ENCODE results near the gene AQR.

AQR gene

GRCh38 chr15:34855893-34856292, 113.6 kb downstream of the AQR start:
- Histone ChIP-seq H3K27me3 (ENCODE audit: insufficient read depth, poor library complexity, severe bottlenecking) (no peaks in the 10 kb centered on the region), H3K27ac (replicated peaks) (no peak overlapping the region), H3K4me3 (replicated peaks; ENCODE audit: insufficient read depth, low read length) (no peak overlapping the region)
- TF ChIP-seq, protein P1, sequence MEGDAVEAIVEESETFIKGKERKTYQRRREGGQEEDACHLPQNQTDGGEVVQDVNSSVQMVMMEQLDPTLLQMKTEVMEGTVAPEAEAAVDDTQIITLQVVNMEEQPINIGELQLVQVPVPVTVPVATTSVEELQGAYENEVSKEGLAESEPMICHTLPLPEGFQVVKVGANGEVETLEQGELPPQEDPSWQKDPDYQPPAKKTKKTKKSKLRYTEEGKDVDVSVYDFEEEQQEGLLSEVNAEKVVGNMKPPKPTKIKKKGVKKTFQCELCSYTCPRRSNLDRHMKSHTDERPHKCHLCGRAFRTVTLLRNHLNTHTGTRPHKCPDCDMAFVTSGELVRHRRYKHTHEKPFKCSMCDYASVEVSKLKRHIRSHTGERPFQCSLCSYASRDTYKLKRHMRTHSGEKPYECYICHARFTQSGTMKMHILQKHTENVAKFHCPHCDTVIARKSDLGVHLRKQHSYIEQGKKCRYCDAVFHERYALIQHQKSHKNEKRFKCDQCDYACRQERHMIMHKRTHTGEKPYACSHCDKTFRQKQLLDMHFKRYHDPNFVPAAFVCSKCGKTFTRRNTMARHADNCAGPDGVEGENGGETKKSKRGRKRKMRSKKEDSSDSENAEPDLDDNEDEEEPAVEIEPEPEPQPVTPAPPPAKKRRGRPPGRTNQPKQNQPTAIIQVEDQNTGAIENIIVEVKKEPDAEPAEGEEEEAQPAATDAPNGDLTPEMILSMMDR (IDR thresholded peaks at IDR 0.05; ENCODE audit: insufficient read depth, low read length): no peak
- TF ChIP-seq REST (IDR thresholded peaks at IDR 0.05; ENCODE audit: insufficient replicate concordance, low read depth): no peak
- TF ChIP-seq POLR2AphosphoS5 (IDR thresholded peaks at IDR 0.05; ENCODE audit: low read depth): no peak
- no peak for TF ChIP-seq SPI1 (IDR thresholded peaks at IDR 0.05; ENCODE audit: borderline replicate concordance, low read depth)
- no peak for TF ChIP-seq GABPA (IDR thresholded peaks at IDR 0.05; ENCODE audit: low read depth)
- DNase-seq (ENCODE audit: low read depth in 1 of 2, low spot score in 1 of 2): no peak

- no peak overlapping the region for H3K27ac ChIP-seq (replicated peaks)
- TF ChIP-seq POLR2AphosphoS5 (IDR thresholded peaks at IDR 0.05; ENCODE audit: low read depth) (no peak), SPI1 (IDR thresholded peaks at IDR 0.05; ENCODE audit: borderline replicate concordance, low read depth) (no peak), GABPA (IDR thresholded peaks at IDR 0.05; ENCODE audit: low read depth) (no peak), REST (IDR thresholded peaks at IDR 0.05; ENCODE audit: insufficient replicate concordance, low read depth) (no peak)
- TF ChIP-seq, protein P1 (IDR thresholded peaks at IDR 0.05; ENCODE audit: insufficient read depth, low read length): no peak
- DNase-seq (ENCODE audit: low read depth in 1 of 2, low spot score in 1 of 2): no peak
- no peak overlapping the region for H3K4me3 ChIP-seq (replicated peaks; ENCODE audit: insufficient read depth, low read length)
- no peaks in the 10 kb centered on the region for H3K27me3 ChIP-seq (ENCODE audit: insufficient read depth, poor library complexity, severe bottlenecking)
Measured at GRCh38 chr15:34855413-34855812, 114.1 kb downstream of the AQR start.

GRCh38 chr15:34854232-34854631, 115.3 kb downstream of the AQR start:
- no peak for DNase-seq (ENCODE audit: low read depth in 1 of 2, low spot score in 1 of 2)
- H3K27me3 ChIP-seq (ENCODE audit: insufficient read depth, poor library complexity, severe bottlenecking): no peaks in the 10 kb centered on the region
- no peak overlapping the region for H3K27ac ChIP-seq (replicated peaks)
- TF ChIP-seq, protein P1 (IDR thresholded peaks at IDR 0.05; ENCODE audit: insufficient read depth, low read length): no peak
- no peak for TF ChIP-seq REST (IDR thresholded peaks at IDR 0.05; ENCODE audit: insufficient replicate concordance, low read depth)
- no peak for TF ChIP-seq POLR2AphosphoS5 (IDR thresholded peaks at IDR 0.05; ENCODE audit: low read depth)
- TF ChIP-seq GABPA (IDR thresholded peaks at IDR 0.05; ENCODE audit: low read depth): no peak
- TF ChIP-seq SPI1 (IDR thresholded peaks at IDR 0.05; ENCODE audit: borderline replicate concordance, low read depth): no peak
- no peak overlapping the region for H3K4me3 ChIP-seq (replicated peaks; ENCODE audit: insufficient read depth, low read length)

Measured in HL-60 (cell line).